Suprapubic skin (tissue), 4 donors: ENCODE results near the gene THEM4.

Source experiments
- CTCF ChIP-seq, 2 donors: fragments of 200-600 bp in 1 of 2; fragments of 450-650 bp in 1 of 2; sonication (generic) in 1 of 2; IDR thresholded peaks; one replicate each; pipeline ENCODE4 v1.5.1; 2016 to 2019; ENCODE audit warnings: antibody characterized with exemption in 2 of 2, mild to moderate bottlenecking in 1 of 2, moderate library complexity in 1 of 2
- EP300 ChIP-seq: sonication (generic); formaldehyde crosslinking; IDR thresholded peaks from one replicate; pipeline ENCODE4 v1.6.1; 2017; ENCODE audit warnings: antibody characterized with exemption
- POLR2A ChIP-seq, 2 donors: fragments of 450-650 bp; IDR thresholded peaks; one replicate each; pipeline ENCODE4 v1.6.1; 2017; ENCODE audit warnings: antibody characterized with exemption in 2 of 2, mild to moderate bottlenecking in 2 of 2, moderate library complexity in 2 of 2
- POLR2AphosphoS5 ChIP-seq, 3 donors: sonication (generic); formaldehyde crosslinking; IDR thresholded peaks; one replicate each; pipeline ENCODE4 v1.6.1; 2017; ENCODE audit warnings: antibody characterized with exemption in 3 of 3

GRCh38 chr1:151898519-151898991 lies 10.8 kb downstream of the THEM4 start:
- no peak for TF ChIP-seq CTCF (IDR thresholded peaks at IDR 0.05)
- no peak for TF ChIP-seq POLR2A (IDR thresholded peaks at IDR 0.05)
- TF ChIP-seq EP300 = no peak
- no peak for TF ChIP-seq POLR2AphosphoS5 (IDR thresholded peaks at IDR 0.05)
